ENCODE data around the gene MTMR2.

DNA sequence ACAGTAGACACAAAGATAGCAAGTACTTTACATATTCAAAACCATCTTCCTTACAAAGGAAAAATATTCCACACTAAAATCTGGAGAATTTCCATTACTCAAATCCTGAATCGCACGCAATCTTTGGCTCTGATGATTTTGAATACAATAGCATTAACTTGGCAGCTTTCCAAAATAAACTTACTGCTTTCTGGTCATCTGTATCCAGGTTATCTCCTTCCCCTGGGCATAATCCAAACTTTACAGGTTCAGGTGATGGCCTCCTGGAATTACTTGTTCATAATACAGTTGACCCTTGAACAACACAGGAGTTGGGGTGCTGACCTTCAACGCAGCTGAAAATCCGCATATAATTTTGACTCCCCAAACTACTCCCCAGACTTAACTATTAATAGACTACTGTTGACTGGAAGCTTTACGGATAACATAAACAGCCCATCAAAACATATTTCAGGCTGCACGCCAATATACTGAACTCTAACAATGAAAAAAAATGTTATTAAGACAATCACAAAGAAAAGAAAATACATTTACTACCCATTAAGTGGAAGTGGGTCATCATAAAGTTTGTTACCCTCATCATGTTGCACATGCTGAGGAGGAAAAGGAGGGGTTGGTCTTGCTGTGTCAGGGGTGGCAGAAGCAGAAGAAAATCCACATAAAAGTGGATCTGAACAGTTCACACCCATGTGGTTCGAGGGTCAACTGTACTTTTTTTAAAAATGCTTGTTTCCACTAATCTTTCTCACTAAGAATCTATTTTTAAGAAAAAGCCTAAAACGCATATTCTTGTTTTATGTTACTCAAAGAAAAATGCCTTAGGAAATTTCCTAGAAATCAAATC, 6.5 kb downstream of the MTMR2 start:
- no peak for TF ChIP-seq CTCF (IDR thresholded peaks at IDR 0.05)
- TF ChIP-seq EZH2phosphoT487 (IDR thresholded peaks at IDR 0.05): no peak

Measured in neural progenitor cell (in vitro differentiated cells).